Measurements from ENCODE around the gene TNNT1.

GRCh38 chr19:55083004-55083850, 65.8 kb downstream of the TNNT1 start:
- TF ChIP-seq CTCF (IDR thresholded peaks at IDR 0.05) (no peak), POLR2A (IDR thresholded peaks at IDR 0.05) (no peak), POLR2AphosphoS5 (IDR thresholded peaks at IDR 0.05) (no peak)

All from prostate gland (tissue), 2 donors.